ENCODE results near the gene NCOR1. TPM values are rescaled to one million over a fixed set of nuclear protein-coding genes. Genes with fewer than 3 reads are reported as not detected.

Gene NCOR1
- total RNA-seq, 1 donor from 2014 or later = 79.3 TPM

- Histone ChIP-seq H3K27me3 (ENCODE audit: control insufficient read depth, insufficient read depth, low read length) (no peaks in the 10 kb centered on the region), H3K36me3 (ENCODE audit: control insufficient read depth, insufficient read depth, low read length) (peaks cover 1% of the 10 kb centered on the region), H3K4me3 (ENCODE audit: low read depth, low read length) (no peak overlapping the region)
- no peak for DNase-seq (ENCODE audit: low read depth)
- no peak for TF ChIP-seq CTCF (IDR thresholded peaks at IDR 0.05; ENCODE audit: insufficient read depth, low read length, poor library complexity, severe bottlenecking)
Measured at GRCh38 chr17:16019347-16019746, 196.0 kb downstream of the NCOR1 start.

GRCh38 chr17:16013943-16014407 lies 201.4 kb downstream of the NCOR1 start:
- TF ChIP-seq CTCF (IDR thresholded peaks at IDR 0.05; ENCODE audit: insufficient read depth, low read length, poor library complexity, severe bottlenecking) = peak; percentile 66
- no peak for DNase-seq (ENCODE audit: low read depth)
- no peaks in the 10 kb centered on the region for H3K27me3 ChIP-seq (ENCODE audit: control insufficient read depth, insufficient read depth, low read length)
- peaks cover 1% of the 10 kb centered on the region for H3K36me3 ChIP-seq (ENCODE audit: control insufficient read depth, insufficient read depth, low read length)
- no peak overlapping the region for H3K4me3 ChIP-seq (ENCODE audit: low read depth, low read length)

GRCh38 chr17:16007439-16007838 lies 207.9 kb downstream of the NCOR1 start:
- Histone ChIP-seq H3K27me3 (ENCODE audit: control insufficient read depth, insufficient read depth, low read length) (no peaks in the 10 kb centered on the region), H3K36me3 (ENCODE audit: control insufficient read depth, insufficient read depth, low read length) (peaks cover 4% of the 10 kb centered on the region), H3K4me3 (ENCODE audit: low read depth, low read length) (no peak overlapping the region)
- no peak for TF ChIP-seq CTCF (IDR thresholded peaks at IDR 0.05; ENCODE audit: insufficient read depth, low read length, poor library complexity, severe bottlenecking)
- no peak for DNase-seq (ENCODE audit: low read depth)

GRCh38 chr17:16005636-16006035 lies 209.7 kb downstream of the NCOR1 start:
- DNase-seq (ENCODE audit: low read depth) = no peak
- no peak overlapping the region for H3K4me3 ChIP-seq (ENCODE audit: low read depth, low read length)
- H3K27me3 ChIP-seq (ENCODE audit: control insufficient read depth, insufficient read depth, low read length) = no peaks in the 10 kb centered on the region
- TF ChIP-seq CTCF (IDR thresholded peaks at IDR 0.05; ENCODE audit: insufficient read depth, low read length, poor library complexity, severe bottlenecking) = no peak
- H3K36me3 ChIP-seq (ENCODE audit: control insufficient read depth, insufficient read depth, low read length) = peaks cover 6% of the 10 kb centered on the region

GRCh38 chr17:16003841-16004240 lies 211.5 kb downstream of the NCOR1 start:
- no peak for DNase-seq (ENCODE audit: low read depth)
- Histone ChIP-seq H3K27me3 (ENCODE audit: control insufficient read depth, insufficient read depth, low read length) (no peaks in the 10 kb centered on the region), H3K4me3 (ENCODE audit: low read depth, low read length) (no peak overlapping the region), H3K36me3 (ENCODE audit: control insufficient read depth, insufficient read depth, low read length) (peaks cover 6% of the 10 kb centered on the region)
- no peak for TF ChIP-seq CTCF (IDR thresholded peaks at IDR 0.05; ENCODE audit: insufficient read depth, low read length, poor library complexity, severe bottlenecking)

- Histone ChIP-seq H3K4me3 (ENCODE audit: low read depth, low read length) (no peak overlapping the region), H3K36me3 (ENCODE audit: control insufficient read depth, insufficient read depth, low read length) (peaks cover 4% of the 10 kb centered on the region), H3K27me3 (ENCODE audit: control insufficient read depth, insufficient read depth, low read length) (no peaks in the 10 kb centered on the region)
- TF ChIP-seq CTCF (IDR thresholded peaks at IDR 0.05; ENCODE audit: insufficient read depth, low read length, poor library complexity, severe bottlenecking) = no peak
- no peak for DNase-seq (ENCODE audit: low read depth)
Measured at GRCh38 chr17:16002708-16003260, 212.6 kb downstream of the NCOR1 start.

Data from kidney epithelial cell (primary cell).